SKM-1 (cell line): ENCODE results near the gene CHID1.
A peak's percentile ranks its signal among the peaks of the same experiment; 100 is the strongest.

Experiments
- DNase-seq: peaks from one replicate; lab custom pipeline; 2025; ENCODE audit not compliant: unreplicated experiment; lab: John Stamatoyannopoulos, UW

Gene CHID1

GRCh38 chr11:933142-933851, 22.7 kb upstream of the CHID1 start:
- DNase-seq, result no peak

GRCh38 chr11:932435-932834, 21.8 kb upstream of the CHID1 start:
- no peak for DNase-seq

GRCh38 chr11:931385-931784, 20.8 kb upstream of the CHID1 start:
- DNase-seq, result no peak

GRCh38 chr11:929405-929804, 18.8 kb upstream of the CHID1 start:
- DNase-seq, result no peak

GRCh38 chr11:928786-929185, 18.2 kb upstream of the CHID1 start:
- DNase-seq, result no peak

- no peak for DNase-seq
These were observed 17.3 kb upstream of the CHID1 start for GRCh38 chr11:927871-928270.

GRCh38 chr11:926341-926916, 15.8 kb upstream of the CHID1 start:
- no peak for DNase-seq

GRCh38 chr11:925496-926301, 15.1 kb upstream of the CHID1 start, which contains the start of gene AP2A2:
TSS of gene AP2A2 (plus strand) at chr11:925870. CDS start at chr11:926022, 152 bp downstream.
- peak; percentile 50 for DNase-seq

GRCh38 chr11:925158-925495, 14.5 kb upstream of the CHID1 start:
- no peak for DNase-seq

GRCh38 chr11:924406-925157, 14.0 kb upstream of the CHID1 start:
- no peak for DNase-seq

GRCh38 chr11:923691-924405, 13.2 kb upstream of the CHID1 start:
- no peak for DNase-seq

- no peak for DNase-seq
These were observed 11.5 kb upstream of the CHID1 start for GRCh38 chr11:921921-922678.

GRCh38 chr11:917426-917825, 6.8 kb upstream of the CHID1 start:
- DNase-seq, result no peak

- DNase-seq, result no peak
These were observed 4.3 kb upstream of the CHID1 start for GRCh38 chr11:914747-915501.

- no peak for DNase-seq
These were observed 3.6 kb upstream of the CHID1 start for GRCh38 chr11:914204-914603.

GRCh38 chr11:913043-913442, 2.4 kb upstream of the CHID1 start:
- no peak for DNase-seq

GRCh38 chr11:912266-912665, 1.7 kb upstream of the CHID1 start:
- DNase-seq, result no peak

GRCh38 chr11:911890-912219, 1.2 kb upstream of the CHID1 start:
- DNase-seq, result no peak

GRCh38 chr11:911031-911889, 650 bp upstream of the CHID1 start:
- no peak for DNase-seq
